HEK293 (cell line): ENCODE data around the gene FAM83C.

Experiments used
- MZF1 ChIP-seq: fragments of 450-650 bp; formaldehyde crosslinking; IDR thresholded peaks from 2 replicates; pipeline ENCODE4 v1.5.1; 2017; ENCODE audit warnings: missing biosample characterization, missing genetic modification characterization, borderline replicate concordance
- SALL2 ChIP-seq: fragments of 450-650 bp; formaldehyde crosslinking; IDR thresholded peaks from 2 replicates; pipeline ENCODE4 v1.5.0; 2017; ENCODE audit warnings: missing biosample characterization, mild to moderate bottlenecking, missing genetic modification characterization, borderline replicate concordance
- SP2 ChIP-seq: fragments of 450-650 bp; formaldehyde crosslinking; IDR thresholded peaks from 2 replicates; pipeline ENCODE4 v1.5.1; 2016; ENCODE audit warnings: missing biosample characterization, missing genetic modification characterization
- ZBTB1 ChIP-seq: fragments of 450-650 bp; formaldehyde crosslinking; IDR thresholded peaks from 2 replicates; pipeline ENCODE4 v1.5.1; 2016; ENCODE audit warnings: missing biosample characterization, missing genetic modification characterization
- ZNF768 ChIP-seq: fragments of 450-650 bp; formaldehyde crosslinking; IDR thresholded peaks from 2 replicates; pipeline ENCODE4 v1.5.1; 2018; ENCODE audit warnings: missing biosample characterization, mild to moderate bottlenecking, missing genetic modification characterization
- TF ChIP-seq, protein P1 (sequence below): fragments of 450-650 bp; formaldehyde crosslinking; IDR thresholded peaks from 2 replicates; pipeline ENCODE4 v1.5.1; 2016; ENCODE audit warnings: missing biosample characterization, missing genetic modification characterization

DNA sequence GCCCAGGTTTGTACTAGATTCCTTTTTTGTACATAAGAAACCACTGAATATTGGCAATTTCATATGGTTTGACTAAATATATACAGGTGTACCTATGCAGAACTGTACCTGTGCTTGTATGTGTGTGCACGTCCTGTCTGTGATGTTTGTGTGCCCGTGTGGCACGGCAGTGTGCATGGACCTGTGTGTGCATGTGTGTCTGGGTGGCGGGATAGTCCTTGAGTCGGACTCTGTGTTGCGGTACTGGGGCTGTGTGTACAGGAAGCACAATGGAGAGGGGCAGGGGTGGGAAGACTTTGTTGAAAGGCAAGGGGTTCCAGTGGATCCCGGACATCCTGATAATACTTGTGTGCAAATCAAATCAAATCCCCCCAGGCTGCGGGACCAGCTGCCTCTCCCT lies 3.4 kb upstream of the FAM83C start:
- TF ChIP-seq, protein P1, sequence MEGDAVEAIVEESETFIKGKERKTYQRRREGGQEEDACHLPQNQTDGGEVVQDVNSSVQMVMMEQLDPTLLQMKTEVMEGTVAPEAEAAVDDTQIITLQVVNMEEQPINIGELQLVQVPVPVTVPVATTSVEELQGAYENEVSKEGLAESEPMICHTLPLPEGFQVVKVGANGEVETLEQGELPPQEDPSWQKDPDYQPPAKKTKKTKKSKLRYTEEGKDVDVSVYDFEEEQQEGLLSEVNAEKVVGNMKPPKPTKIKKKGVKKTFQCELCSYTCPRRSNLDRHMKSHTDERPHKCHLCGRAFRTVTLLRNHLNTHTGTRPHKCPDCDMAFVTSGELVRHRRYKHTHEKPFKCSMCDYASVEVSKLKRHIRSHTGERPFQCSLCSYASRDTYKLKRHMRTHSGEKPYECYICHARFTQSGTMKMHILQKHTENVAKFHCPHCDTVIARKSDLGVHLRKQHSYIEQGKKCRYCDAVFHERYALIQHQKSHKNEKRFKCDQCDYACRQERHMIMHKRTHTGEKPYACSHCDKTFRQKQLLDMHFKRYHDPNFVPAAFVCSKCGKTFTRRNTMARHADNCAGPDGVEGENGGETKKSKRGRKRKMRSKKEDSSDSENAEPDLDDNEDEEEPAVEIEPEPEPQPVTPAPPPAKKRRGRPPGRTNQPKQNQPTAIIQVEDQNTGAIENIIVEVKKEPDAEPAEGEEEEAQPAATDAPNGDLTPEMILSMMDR = no peak
- TF ChIP-seq SALL2 (tag by site-specific recombination) = no peak
- no peak for TF ChIP-seq SP2
- TF ChIP-seq ZBTB1 (tag by site-specific recombination) = no peak
- no peak for TF ChIP-seq ZNF768 (tag by site-specific recombination)
- no peak for TF ChIP-seq MZF1 (tag by site-specific recombination)
